Trophoblast cell (in vitro differentiated cells and primary cell): ENCODE measurements around the gene MAPRE3.

ENCODE experiments used
- DNase-seq, 2 donors: peaks; one replicate each; pipeline ENCODE4 v3.0.0-alpha.2; 2016
- H2AFZ ChIP-seq: 2 replicates; pipeline ENCODE4 v1.6.1; 2013; ENCODE audit warnings: low read length, moderate library complexity, mild to moderate bottlenecking; ENCODE audit not compliant: insufficient read depth, poor library complexity
- H2AK5ac ChIP-seq: 2 replicates; pipeline ENCODE4 v1.6.1; 2013; ENCODE audit warnings: mild to moderate bottlenecking, low read length
- H2BK120ac ChIP-seq: 2 replicates; pipeline ENCODE4 v1.6.1; 2013; ENCODE audit warnings: low read length, mild to moderate bottlenecking, moderate library complexity; ENCODE audit not compliant: insufficient read depth, poor library complexity
- H2BK12ac ChIP-seq: 2 replicates; pipeline ENCODE4 v1.6.1; 2013; ENCODE audit warnings: mild to moderate bottlenecking, low read length, moderate library complexity
- H2BK5ac ChIP-seq: 2 replicates; pipeline ENCODE4 v1.6.1; 2013; ENCODE audit warnings: low read length, low read depth, moderate library complexity, mild to moderate bottlenecking; ENCODE audit not compliant: poor library complexity
- H3K14ac ChIP-seq: 2 replicates; pipeline ENCODE4 v1.6.1; 2013; ENCODE audit warnings: mild to moderate bottlenecking, low read length
- H3K18ac ChIP-seq: 2 replicates; pipeline ENCODE4 v1.6.1; 2013; ENCODE audit warnings: mild to moderate bottlenecking, low read length
- H3K23ac ChIP-seq: 2 replicates; pipeline ENCODE4 v1.6.1; 2013; ENCODE audit warnings: low read length
- H3K27ac ChIP-seq: 2 replicates; pipeline ENCODE4 v1.5.1; 2013; ENCODE audit warnings: low read depth, mild to moderate bottlenecking, inconsistent platforms, low read length, moderate library complexity
- H3K27me3 ChIP-seq: 2 replicates; pipeline ENCODE4 v1.6.1; 2013; ENCODE audit warnings: inconsistent platforms, mild to moderate bottlenecking, low read length, moderate library complexity; ENCODE audit not compliant: insufficient read depth
- H3K36me3 ChIP-seq, 2 experiments: 1 replicate in 1 of 2; 2 replicates in 1 of 2; pipeline ENCODE4 v1.6.1; 2013; ENCODE audit warnings: low read length in 2 of 2, mild to moderate bottlenecking in 2 of 2, moderate library complexity in 1 of 2; ENCODE audit not compliant: insufficient read depth in 2 of 2, control insufficient read depth in 1 of 2
- H3K4ac ChIP-seq: 2 replicates; pipeline ENCODE4 v1.6.1; 2013; ENCODE audit warnings: low read depth, mild to moderate bottlenecking, low read length, moderate library complexity
- H3K4me1 ChIP-seq, 2 experiments: 1 replicate in 1 of 2; 2 replicates in 1 of 2; pipeline ENCODE4 v1.6.1; 2013; ENCODE audit warnings: low read length in 2 of 2, mild to moderate bottlenecking in 2 of 2, moderate library complexity in 1 of 2; ENCODE audit not compliant: insufficient read depth in 2 of 2, control insufficient read depth in 1 of 2
- H3K4me2 ChIP-seq: 2 replicates; pipeline ENCODE4 v1.6.1; 2013; ENCODE audit warnings: inconsistent platforms, mild to moderate bottlenecking, low read length, moderate library complexity
- H3K4me3 ChIP-seq: 2 replicates; pipeline ENCODE4 v1.5.1; 2013; ENCODE audit warnings: mild to moderate bottlenecking, low read depth, low read length, inconsistent platforms
- H3K79me1 ChIP-seq: one replicate; pipeline ENCODE4 v1.6.1; 2013; ENCODE audit warnings: low read length
- H3K79me2 ChIP-seq: 2 replicates; pipeline ENCODE4 v1.6.1; 2013; ENCODE audit warnings: low read length, mild to moderate bottlenecking; ENCODE audit not compliant: control insufficient read depth, insufficient read depth, poor library complexity
- H3K9ac ChIP-seq: 2 replicates; pipeline ENCODE4 v1.6.1; 2013; ENCODE audit warnings: mild to moderate bottlenecking, low read length
- H3K9me3 ChIP-seq: 2 replicates; pipeline ENCODE4 v1.6.1; 2013; ENCODE audit warnings: low read depth, mild to moderate bottlenecking, control low read depth, inconsistent platforms, low read length; ENCODE audit not compliant: insufficient read depth
- H4K12ac ChIP-seq: 2 replicates; pipeline ENCODE4 v1.6.1; 2013; ENCODE audit warnings: low read depth, mild to moderate bottlenecking, low read length, moderate library complexity
- H4K8ac ChIP-seq: 2 replicates; pipeline ENCODE4 v1.6.1; 2013; ENCODE audit warnings: low read depth, mild to moderate bottlenecking, low read length, moderate library complexity
- H4K91ac ChIP-seq: one replicate; pipeline ENCODE4 v1.6.1; 2013; ENCODE audit warnings: low read depth, mild to moderate bottlenecking, low read length, moderate library complexity
- WGBS: extraction: QIAGEN DNeasy Blood & Tissue Kit; methylation state at CpG from one replicate; pipeline ENCODE4 v1.1.7; 2013; ENCODE audit warnings: missing lambda C conversion rate; ENCODE audit not compliant: insufficient read length, insufficient coverage; ENCODE audit errors: extremely low coverage; 5-methylcytosine and 5-hydroxymethylcytosine counted together

Gene MAPRE3

DNA sequence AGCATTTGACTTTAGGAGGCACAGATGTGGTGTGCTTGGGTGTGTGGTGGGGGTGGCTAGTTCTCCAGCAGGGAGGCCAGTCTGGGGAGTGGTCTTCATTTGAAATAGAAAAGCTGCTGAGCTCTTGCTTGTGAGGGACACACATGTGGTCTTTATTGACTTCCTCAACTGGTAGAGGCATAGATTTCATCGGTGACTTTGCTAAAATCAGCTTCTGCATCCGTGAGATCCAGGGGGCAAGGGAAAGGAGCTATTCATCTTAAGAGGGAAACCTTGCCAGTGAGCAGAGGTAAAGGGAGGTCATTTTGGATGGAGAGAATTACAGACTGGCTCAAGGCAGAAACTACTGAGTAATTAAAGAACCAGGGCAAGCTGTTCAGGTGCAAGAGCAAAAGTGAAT is 4.7 kb downstream of the MAPRE3 start:
- no peak overlapping the region for H3K4me3 ChIP-seq
- H3K27ac ChIP-seq: no peak overlapping the region
- H3K4me1 ChIP-seq: peaks cover 5 to 8% of the 10 kb centered on the region in 2 experiments
- H2BK5ac ChIP-seq: no peak overlapping the region
- no peak for DNase-seq
- no peak overlapping the region for H4K12ac ChIP-seq
- no peak overlapping the region for H3K9ac ChIP-seq
- H2BK120ac ChIP-seq: no peak overlapping the region
- H3K27me3 ChIP-seq: peaks cover 3% of the 10 kb centered on the region
- no peak overlapping the region for H3K14ac ChIP-seq
- no peak overlapping the region for H2AK5ac ChIP-seq
- no peak overlapping the region for H3K18ac ChIP-seq
- no peak overlapping the region for H4K8ac ChIP-seq
- H3K9me3 ChIP-seq: no peaks in the 10 kb centered on the region
- no peaks in the 10 kb centered on the region for H3K79me2 ChIP-seq
- H3K4ac ChIP-seq: no peak overlapping the region
- H4K91ac ChIP-seq: no peak overlapping the region
- no peaks in the 10 kb centered on the region for H3K36me3 ChIP-seq
- H2BK12ac ChIP-seq: no peak overlapping the region
- no peak overlapping the region for H3K23ac ChIP-seq
- no peak overlapping the region for H3K4me2 ChIP-seq
- no peaks in the 10 kb centered on the region for H3K79me1 ChIP-seq
- no peak overlapping the region for H2AFZ ChIP-seq
- WGBS: no CpG with 5 or more reads among the region's 2 CpGs

DNA sequence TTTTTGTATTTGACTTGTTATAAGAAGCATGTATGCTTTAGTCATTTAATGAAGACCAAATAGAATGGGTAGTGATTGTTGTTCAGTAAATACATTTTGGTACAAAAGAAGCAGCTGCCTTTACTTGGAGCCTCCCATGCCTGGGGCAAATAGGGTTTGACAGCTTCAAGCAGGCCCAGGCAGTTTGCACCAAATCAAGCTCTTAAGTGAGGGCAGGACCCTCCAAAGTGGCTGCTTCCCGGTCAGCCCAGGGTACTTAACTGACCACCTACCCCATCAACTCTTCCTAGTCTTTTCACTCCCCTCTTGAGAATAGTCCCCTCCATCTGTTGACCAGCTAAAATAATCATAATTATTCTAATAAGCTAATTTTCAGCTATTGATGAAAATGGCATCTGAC is 5.2 kb downstream of the MAPRE3 start:
- H3K23ac ChIP-seq: no peak overlapping the region
- no peak overlapping the region for H4K8ac ChIP-seq
- H3K14ac ChIP-seq: no peak overlapping the region
- H2AFZ ChIP-seq: no peak overlapping the region
- H3K18ac ChIP-seq: no peak overlapping the region
- H4K91ac ChIP-seq: no peak overlapping the region
- no peak overlapping the region for H2BK120ac ChIP-seq
- H3K4ac ChIP-seq: no peak overlapping the region
- H3K27me3 ChIP-seq: peaks cover 3% of the 10 kb centered on the region
- H2AK5ac ChIP-seq: no peak overlapping the region
- H3K9me3 ChIP-seq: no peaks in the 10 kb centered on the region
- no peaks in the 10 kb centered on the region for H3K36me3 ChIP-seq
- no peak overlapping the region for H3K4me3 ChIP-seq
- no peak overlapping the region for H4K12ac ChIP-seq
- H3K9ac ChIP-seq: no peak overlapping the region
- no peak overlapping the region for H3K27ac ChIP-seq
- no peak overlapping the region for H2BK12ac ChIP-seq
- no CpG with 5 or more reads among the region's 1 CpG for WGBS
- DNase-seq: no peak
- no peak overlapping the region for H3K4me2 ChIP-seq
- no peaks in the 10 kb centered on the region for H3K79me2 ChIP-seq
- H3K79me1 ChIP-seq: no peaks in the 10 kb centered on the region
- no peak overlapping the region for H2BK5ac ChIP-seq
- peaks cover 5 to 8% of the 10 kb centered on the region in 2 experiments for H3K4me1 ChIP-seq

DNA sequence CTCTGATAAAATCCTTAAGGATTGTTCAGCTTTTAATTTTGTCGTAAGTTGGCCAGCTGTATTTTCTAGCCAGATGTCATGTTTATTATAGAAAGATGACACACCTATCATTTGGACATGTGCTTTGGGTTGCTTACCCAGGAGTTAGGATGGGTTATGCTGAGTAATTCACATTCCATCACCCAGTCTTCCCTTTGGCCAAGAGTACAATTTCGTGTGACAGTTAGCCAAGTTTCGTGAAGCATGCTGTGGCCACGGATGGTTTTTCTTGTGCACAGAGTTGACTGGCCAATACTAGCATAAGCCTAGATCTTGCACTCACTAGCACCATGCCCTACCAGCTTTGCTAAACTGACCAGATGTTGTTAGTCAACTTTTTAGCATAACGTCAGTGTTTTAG is 5.8 kb downstream of the MAPRE3 start:
- peaks cover 3% of the 10 kb centered on the region for H3K27me3 ChIP-seq
- no peak overlapping the region for H2AFZ ChIP-seq
- no peak for DNase-seq
- H3K4me3 ChIP-seq: no peak overlapping the region
- no peak overlapping the region for H4K91ac ChIP-seq
- no peak overlapping the region for H2BK120ac ChIP-seq
- H2BK5ac ChIP-seq: no peak overlapping the region
- no peaks in the 10 kb centered on the region for H3K79me2 ChIP-seq
- H3K4ac ChIP-seq: no peak overlapping the region
- H3K14ac ChIP-seq: no peak overlapping the region
- H3K9me3 ChIP-seq: no peaks in the 10 kb centered on the region
- H3K9ac ChIP-seq: no peak overlapping the region
- H4K8ac ChIP-seq: no peak overlapping the region
- no peak overlapping the region for H3K18ac ChIP-seq
- no peak overlapping the region for H4K12ac ChIP-seq
- no peak overlapping the region for H3K4me2 ChIP-seq
- no peaks in the 10 kb centered on the region for H3K36me3 ChIP-seq
- no peak overlapping the region for H3K23ac ChIP-seq
- H2BK12ac ChIP-seq: no peak overlapping the region
- no peak overlapping the region for H3K27ac ChIP-seq
- no CpG with 5 or more reads among the region's 5 CpGs for WGBS
- H2AK5ac ChIP-seq: no peak overlapping the region
- H3K4me1 ChIP-seq: peaks cover 1 to 4% of the 10 kb centered on the region in 2 experiments
- H3K79me1 ChIP-seq: no peaks in the 10 kb centered on the region

DNA sequence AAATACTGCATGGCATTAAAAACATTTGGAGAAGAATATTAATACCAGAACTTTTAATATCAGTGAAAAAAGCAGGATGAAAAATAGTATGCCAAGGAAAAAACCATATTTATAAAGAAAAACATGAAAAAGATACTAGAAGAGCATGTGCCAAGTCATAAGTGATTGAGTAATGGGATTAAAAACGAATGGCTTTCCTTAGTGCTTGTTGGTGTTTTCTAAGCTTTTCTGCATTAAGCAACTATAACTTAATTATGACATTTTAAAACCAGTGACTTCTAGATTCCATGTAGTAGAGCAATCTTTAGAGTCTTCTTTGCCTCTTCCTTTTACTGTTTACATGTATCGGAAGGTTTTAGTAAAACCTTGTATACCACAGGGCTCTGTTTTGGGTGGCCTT is 6.6 kb downstream of the MAPRE3 start:
- Histone ChIP-seq H3K79me2 (no peaks in the 10 kb centered on the region), H3K4me2 (no peak overlapping the region), H3K4me1 (peaks cover 0 to 3% of the 10 kb centered on the region in 2 experiments), H4K8ac (no peak overlapping the region), H4K91ac (no peak overlapping the region), H3K23ac (no peak overlapping the region), H2BK12ac (no peak overlapping the region), H3K27ac (no peak overlapping the region), H4K12ac (no peak overlapping the region), H3K14ac (no peak overlapping the region), H3K27me3 (peaks cover 3% of the 10 kb centered on the region), H3K36me3 (no peaks in the 10 kb centered on the region), H2AK5ac (no peak overlapping the region), H3K9ac (no peak overlapping the region), H3K9me3 (no peaks in the 10 kb centered on the region), H2BK5ac (no peak overlapping the region), H3K18ac (no peak overlapping the region), H3K4ac (no peak overlapping the region), H3K4me3 (no peak overlapping the region), H2AFZ (no peak overlapping the region), H3K79me1 (no peaks in the 10 kb centered on the region), H2BK120ac (no peak overlapping the region)
- DNase-seq: no peak
- no CpG with 5 or more reads among the region's 2 CpGs for WGBS
